Frontal cortex (tissue), 4 donors: Measurements from ENCODE around the gene PTMS. TPM values are rescaled to one million over a fixed set of nuclear protein-coding genes. Genes with fewer than 3 reads are reported as not detected.

Experiments used
- DNase-seq, 2 donors: peaks; one replicate each; pipeline ENCODE4 v3.0.0; 2012; ENCODE audit warnings: low spot score in 2 of 2
- FAIRE-seq: peaks from 2 replicates; lab custom pipeline; 2012; peaks lifted over from hg19 to GRCh38; lab: Jason Lieb, UNC
- total RNA-seq: library from RNA; depleted of rRNA; stranded (reverse); fragments of >200 nt; gene quantifications from one replicate; pipeline ENCODE4 v1.2.3, GENCODE V29; 2014
- donor health status: control.
- donor health status: control.
- donor health status: control.

PTMS gene
- total RNA-seq, 1 donor from 2014 or later, result 47.7 TPM

- no peak for DNase-seq
These were observed 18.1 kb downstream of the PTMS start for GRCh38 chr12:6784296-6784695.

GRCh38 chr12:6784761-6785160 is 18.6 kb downstream of the PTMS start:
- no peak for DNase-seq
- no peak for FAIRE-seq

More at GRCh38 chr12:6784296-6784695, 18.1 kb downstream of the PTMS start:
- no peak for FAIRE-seq

GRCh38 chr12:6786416-6787094 is 20.4 kb downstream of the PTMS start:
- DNase-seq, result no peak
- no peak for FAIRE-seq

- FAIRE-seq (no peak), DNase-seq (no peak)
These were observed 21.1 kb downstream of the PTMS start for GRCh38 chr12:6787309-6787708.

GRCh38 chr12:6788972-6789924 is 23.1 kb downstream of the PTMS start, which contains the start of gene CD4:
Gene CD4 (plus strand): TSS chr12:6789528. CDS start chr12:6800139, 10,611 bp downstream.
- FAIRE-seq, result no peak
- DNase-seq, result no peak

GRCh38 chr12:6790496-6791150 is 24.5 kb downstream of the PTMS start:
- FAIRE-seq (no peak), DNase-seq (no peak)

- no peak for FAIRE-seq
- no peak for DNase-seq
These were observed 25.9 kb downstream of the PTMS start for GRCh38 chr12:6791931-6792520.

GRCh38 chr12:6792522-6793201 is 26.5 kb downstream of the PTMS start:
- FAIRE-seq (no peak), DNase-seq (no peak)

GRCh38 chr12:6795088-6795487 is 28.9 kb downstream of the PTMS start:
- FAIRE-seq (no peak), DNase-seq (no peak)

- FAIRE-seq, result no peak
These were observed 30.4 kb downstream of the PTMS start for GRCh38 chr12:6796576-6796975.

GRCh38 chr12:6799147-6799546 is 33.0 kb downstream of the PTMS start:
- DNase-seq (no peak), FAIRE-seq (no peak)

More at GRCh38 chr12:6796576-6796975, 30.4 kb downstream of the PTMS start:
- no peak for DNase-seq

GRCh38 chr12:6807170-6807569 is 41.0 kb downstream of the PTMS start:
- FAIRE-seq, result no peak
- no peak for DNase-seq

- no peak for DNase-seq
- no peak for FAIRE-seq
These were observed 42.9 kb downstream of the PTMS start for GRCh38 chr12:6809056-6809455.

GRCh38 chr12:6810758-6811157 is 44.6 kb downstream of the PTMS start:
- FAIRE-seq, result no peak
- no peak for DNase-seq

- DNase-seq, result no peak
- FAIRE-seq, result no peak
These were observed 47.2 kb downstream of the PTMS start for GRCh38 chr12:6813363-6813762.

- no peak for DNase-seq
- no peak for FAIRE-seq
These were observed 50.4 kb downstream of the PTMS start for GRCh38 chr12:6816598-6816997.

- DNase-seq (no peak), FAIRE-seq (no peak)
These were observed 50.9 kb downstream of the PTMS start for GRCh38 chr12:6817098-6817497.

GRCh38 chr12:6817662-6818157 is 51.5 kb downstream of the PTMS start:
- no peak for FAIRE-seq
- no peak for DNase-seq

GRCh38 chr12:6818222-6818621 is 52.1 kb downstream of the PTMS start:
- no peak for FAIRE-seq
- DNase-seq, result no peak
